Spleen (tissue), 11 donors: Measurements from ENCODE around the gene CBR1. TPM values are rescaled to one million over a fixed set of nuclear protein-coding genes. Genes with fewer than 3 reads are reported as not detected.

Experiments used
- DNase-seq: peaks from one replicate; pipeline ENCODE4 v3.0.0-alpha.2; 2020
- H3K27ac ChIP-seq, 8 donors: fragments of 200-600 bp; sonication (generic) in 7 of 8; 1 replicate in 4 of 8; 2 replicates in 4 of 8; pipeline versions ENCODE4 v1.5.0 to v1.8.0; 2016 to 2021; ENCODE audit warnings: inconsistent platforms in 4 of 8, mild to moderate bottlenecking in 4 of 8, moderate library complexity in 1 of 8
- H3K27me3 ChIP-seq, 7 donors: fragments of 200-600 bp; sonication (generic) in 6 of 7; replicated peaks in 1 of 7; 1 replicate in 4 of 7; 2 replicates in 3 of 7; pipeline versions ENCODE4 v1.5.0 to v1.8.0; 2016 to 2021; ENCODE audit warnings: inconsistent platforms in 3 of 7, mild to moderate bottlenecking in 1 of 7
- H3K36me3 ChIP-seq, 6 donors: fragments of 200-600 bp; sonication (generic) in 5 of 6; 1 replicate in 4 of 6; 2 replicates in 2 of 6; pipeline versions ENCODE4 v1.5.0 to v1.8.0; 2016 to 2021; ENCODE audit warnings: inconsistent platforms in 2 of 6
- H3K4me1 ChIP-seq, 6 donors: fragments of 200-600 bp; sonication (generic) in 5 of 6; 1 replicate in 3 of 6; 2 replicates in 3 of 6; pipeline versions ENCODE4 v1.5.0 to v1.8.0; 2016 to 2021; ENCODE audit warnings: inconsistent platforms in 3 of 6
- H3K4me3 ChIP-seq, 8 donors: fragments of 200-600 bp; sonication (generic) in 7 of 8; 1 replicate in 4 of 8; 2 replicates in 4 of 8; pipeline versions ENCODE4 v1.5.0 to v1.8.0; 2016 to 2021; ENCODE audit warnings: inconsistent platforms in 4 of 8, mild to moderate bottlenecking in 4 of 8, moderate library complexity in 2 of 8
- H3K9me3 ChIP-seq, 8 donors: fragments of 200-600 bp; sonication (generic) in 7 of 8; 1 replicate in 4 of 8; 2 replicates in 4 of 8; pipeline versions ENCODE4 v1.5.0 to v1.8.0; 2016 to 2021; ENCODE audit warnings: inconsistent platforms in 4 of 8
- CTCF ChIP-seq, 11 experiments: fragments of 200-600 bp in 7 of 11; fragments of 450-650 bp in 4 of 11; sonication (generic) in 4 of 11; IDR thresholded peaks in 8 of 11; conservative IDR thresholded peaks in 3 of 11; 1 replicate in 7 of 11; 2 replicates in 4 of 11; pipeline versions ENCODE4 v1.4.0 to v1.8.0; 2016 to 2021; ENCODE audit warnings: antibody characterized with exemption in 11 of 11, inconsistent platforms in 4 of 11, mild to moderate bottlenecking in 1 of 11
- POLR2A ChIP-seq, 3 donors: fragments of 450-650 bp; IDR thresholded peaks; one replicate each; pipeline ENCODE4 v1.5.1; 2017; ENCODE audit warnings: antibody characterized with exemption in 3 of 3, mild to moderate bottlenecking in 1 of 3
- POLR2AphosphoS5 ChIP-seq, 3 donors: sonication (generic); formaldehyde crosslinking; IDR thresholded peaks; one replicate each; pipeline ENCODE4 v1.5.1; 2017; ENCODE audit warnings: antibody characterized with exemption in 3 of 3
- WGBS, 5 donors: extraction: QIAGEN DNeasy Blood & Tissue Kit in 3 of 5; methylation state at CpG; one replicate each; pipeline versions ENCODE4 v1.1.5 to v1.1.7; 2013 to 2018; 5-methylcytosine and 5-hydroxymethylcytosine counted together
- intact Hi-C: fragments of 100-400 bp; cut with DNase I; formaldehyde crosslinking; loops from one replicate; pipeline ENCODE4 v1.15.0; 2023; ENCODE audit warnings: low total_unique reads
- polyA plus RNA-seq, 3 donors: library from polyadenylated mRNA; stranded (reverse); fragments of 200-250 nt; gene quantifications; one replicate each; pipeline ENCODE4 v1.2.1, GENCODE V29; 2013
- total RNA-seq, 7 donors: library from RNA; depleted of rRNA in 3 of 7; stranded (reverse); fragments of >200 nt in 3 of 7; fragmentation: NEBNext Ultra II Directional in 4 of 7; extraction: Animal tissue kit (Norgen Biotek cat#: 25700) in 4 of 7; gene quantifications; one replicate each; pipeline versions ENCODE4 v1.1.0 to v1.2.1, GENCODE V29; 2016 to 2021
- donor health status: healthy with polysubstance abuse.
- donor health status: DM: no; HTN: no; CAD: no; lungs with moderate emphysema.
- donor health status: DM: no; HTN: no; CAD: no.
- donor health status: Bipolar disorder and iron deficiency.
- donor health status: healthy.
- donor health status: DM: no; HTN: no; CAD: no.
- donor health status: DM: yes; HTN: yes; CAD: no.

CBR1 gene
- total and polyA plus RNA-seq, 10 donors, result 30.7 to 128 (median 45.5) TPM

- 84 to 97% (median 92%) methylated on average over 8 of the region's 8 CpGs for WGBS, 5 donors
- no peaks in the 10 kb centered on the region for H3K27me3 ChIP-seq
- H3K36me3 ChIP-seq, result peaks cover 0 to 14% (median 5%) of the 10 kb centered on the region in 6 donors
- no peaks in the 10 kb centered on the region for H3K9me3 ChIP-seq
- no peak overlapping the region for H3K27ac ChIP-seq
- H3K4me1 ChIP-seq, result peaks cover 0 to 6% (median 2%) of the 10 kb centered on the region in 6 donors
- no peak overlapping the region for H3K4me3 ChIP-seq
- DNase-seq, result no peak
- TF ChIP-seq POLR2AphosphoS5 (IDR thresholded peaks at IDR 0.05), result no peak
- no peak for TF ChIP-seq POLR2A (IDR thresholded peaks at IDR 0.05)
- TF ChIP-seq CTCF (IDR thresholded peaks at IDR 0.05 in 8 of 11, conservative IDR thresholded peaks at IDR 0.05 in 3 of 11), result no peak
- intact Hi-C loops, result loop anchor here (5.0 to 10.0 kb wide), 2 partner anchors 1285 to 1337 kb away; no protein-coding TSS in a partner anchor
Observed at GRCh38 chr21:36029309-36029708, 40.5 kb upstream of the CBR1 start.

- Histone ChIP-seq H3K36me3 (peaks cover 0 to 28% (median 17%) of the 10 kb centered on the region in 6 donors), H3K9me3 (no peaks in the 10 kb centered on the region), H3K4me1 (peaks cover 0 to 6% (median 2%) of the 10 kb centered on the region in 6 donors), H3K27ac (no peak overlapping the region), H3K4me3 (no peak overlapping the region), H3K27me3 (no peaks in the 10 kb centered on the region)
- intact Hi-C loops, result no loop called here
- DNase-seq, result no peak
- TF ChIP-seq POLR2A (IDR thresholded peaks at IDR 0.05) (no peak), POLR2AphosphoS5 (IDR thresholded peaks at IDR 0.05) (no peak), CTCF (IDR thresholded peaks at IDR 0.05 in 8 of 11, conservative IDR thresholded peaks at IDR 0.05 in 3 of 11) (no peak)
- WGBS, 5 donors, result 73 to 86% (median 82%) methylated on average over 16 of the region's 16 CpGs
Observed at GRCh38 chr21:36030581-36031189, 39.1 kb upstream of the CBR1 start.

- no peak for DNase-seq
- Histone ChIP-seq H3K4me1 (peaks cover 0 to 6% (median 2%) of the 10 kb centered on the region in 6 donors), H3K9me3 (no peaks in the 10 kb centered on the region), H3K4me3 (no peak overlapping the region), H3K27me3 (no peaks in the 10 kb centered on the region), H3K36me3 (peaks cover 0 to 49% (median 33%) of the 10 kb centered on the region in 6 donors), H3K27ac (no peak overlapping the region)
- TF ChIP-seq POLR2A (IDR thresholded peaks at IDR 0.05) (no peak), POLR2AphosphoS5 (IDR thresholded peaks at IDR 0.05) (no peak), CTCF (IDR thresholded peaks at IDR 0.05 in 8 of 11, conservative IDR thresholded peaks at IDR 0.05 in 3 of 11) (no peak)
- WGBS, 5 donors, result 87 to 97% (median 91%) methylated on average over 22 to 28 of the region's 28 CpGs
- intact Hi-C loops, result no loop called here
Observed at GRCh38 chr21:36032647-36033406, 37.0 kb upstream of the CBR1 start.
